Body of pancreas (tissue), 4 donors: Measurements from ENCODE around the gene ASB2. TPM values are rescaled to one million over a fixed set of nuclear protein-coding genes. Genes with fewer than 3 reads are reported as not detected.

ENCODE experiments used
- ATAC-seq: fragments of 150-250 bp; one replicate; pipeline ENCODE4 v1.9.1; 2016
- DNase-seq, 4 donors: peaks; one replicate each; pipeline ENCODE4 v3.0.0-alpha.2; 2019
- H3K27ac ChIP-seq, 4 donors: fragments of 200-600 bp; sonication (generic); 1 replicate in 3 of 4; 2 replicates in 1 of 4; pipeline versions ENCODE4 v1.5.1 to v1.6.1; 2016 to 2019; ENCODE audit warnings: mild to moderate bottlenecking in 1 of 4, mixed read lengths in 1 of 4, moderate library complexity in 1 of 4
- H3K27me3 ChIP-seq, 2 donors: fragments of 200-600 bp; sonication (generic); one replicate each; pipeline ENCODE4 v1.6.0; 2016; ENCODE audit warnings: mild to moderate bottlenecking in 1 of 2
- H3K36me3 ChIP-seq, 2 donors: fragments of 200-600 bp; sonication (generic); replicated peaks in 1 of 2; 2 replicates each; pipeline ENCODE4 v1.5.1; 2016; ENCODE audit warnings: low read depth in 2 of 2; ENCODE audit not compliant: insufficient read depth in 1 of 2
- H3K4me1 ChIP-seq: fragments of 200-600 bp; sonication (generic); one replicate; pipeline ENCODE4 v1.6.0; 2016
- H3K4me3 ChIP-seq, 2 donors: fragments of 200-600 bp; sonication (generic); 1 replicate in 1 of 2; 2 replicates in 1 of 2; pipeline ENCODE4 v1.5.1; 2016 to 2019
- H3K9me3 ChIP-seq, 3 donors: fragments of 200-600 bp; sonication (generic); 1 replicate in 2 of 3; 2 replicates in 1 of 3; pipeline ENCODE4 v1.5.1; 2016
- POLR2A ChIP-seq, 3 donors: fragments of 450-650 bp; IDR thresholded peaks; one replicate each; pipeline ENCODE4 v1.6.1; 2016; ENCODE audit warnings: antibody characterized with exemption in 3 of 3, mild to moderate bottlenecking in 2 of 3
- WGBS, 2 donors: methylation state at CpG; one replicate each; pipeline ENCODE4 v1.1.5; 2017; 5-methylcytosine and 5-hydroxymethylcytosine counted together
- intact Hi-C: fragments of 100-400 bp; cut with DNase I; formaldehyde crosslinking; loops from one replicate; pipeline ENCODE4 v1.15.1; 2023
- total RNA-seq, 2 donors: library from RNA; depleted of rRNA; stranded (reverse); fragments of >200 nt; gene quantifications; one replicate each; pipeline ENCODE4 v1.1.0, GENCODE V29; 2016
- TF ChIP-seq, protein P1 (sequence below), 7 experiments: fragments of 450-650 bp in 4 of 7; fragments of 200-600 bp in 3 of 7; sonication (generic) in 3 of 7; IDR thresholded peaks; one replicate each; pipeline ENCODE4 v1.5.1; 2016 to 2019; ENCODE audit warnings: antibody characterized with exemption in 7 of 7

The ASB2 gene, protein sequence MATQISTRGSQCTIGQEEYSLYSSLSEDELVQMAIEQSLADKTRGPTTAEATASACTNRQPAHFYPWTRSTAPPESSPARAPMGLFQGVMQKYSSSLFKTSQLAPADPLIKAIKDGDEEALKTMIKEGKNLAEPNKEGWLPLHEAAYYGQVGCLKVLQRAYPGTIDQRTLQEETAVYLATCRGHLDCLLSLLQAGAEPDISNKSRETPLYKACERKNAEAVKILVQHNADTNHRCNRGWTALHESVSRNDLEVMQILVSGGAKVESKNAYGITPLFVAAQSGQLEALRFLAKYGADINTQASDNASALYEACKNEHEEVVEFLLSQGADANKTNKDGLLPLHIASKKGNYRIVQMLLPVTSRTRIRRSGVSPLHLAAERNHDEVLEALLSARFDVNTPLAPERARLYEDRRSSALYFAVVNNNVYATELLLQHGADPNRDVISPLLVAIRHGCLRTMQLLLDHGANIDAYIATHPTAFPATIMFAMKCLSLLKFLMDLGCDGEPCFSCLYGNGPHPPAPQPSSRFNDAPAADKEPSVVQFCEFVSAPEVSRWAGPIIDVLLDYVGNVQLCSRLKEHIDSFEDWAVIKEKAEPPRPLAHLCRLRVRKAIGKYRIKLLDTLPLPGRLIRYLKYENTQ
- total RNA-seq = 1 to 10 TPM in 1 of 2 donors, under 1 TPM in 1; 0.33 to 7.0 TPM

DNA sequence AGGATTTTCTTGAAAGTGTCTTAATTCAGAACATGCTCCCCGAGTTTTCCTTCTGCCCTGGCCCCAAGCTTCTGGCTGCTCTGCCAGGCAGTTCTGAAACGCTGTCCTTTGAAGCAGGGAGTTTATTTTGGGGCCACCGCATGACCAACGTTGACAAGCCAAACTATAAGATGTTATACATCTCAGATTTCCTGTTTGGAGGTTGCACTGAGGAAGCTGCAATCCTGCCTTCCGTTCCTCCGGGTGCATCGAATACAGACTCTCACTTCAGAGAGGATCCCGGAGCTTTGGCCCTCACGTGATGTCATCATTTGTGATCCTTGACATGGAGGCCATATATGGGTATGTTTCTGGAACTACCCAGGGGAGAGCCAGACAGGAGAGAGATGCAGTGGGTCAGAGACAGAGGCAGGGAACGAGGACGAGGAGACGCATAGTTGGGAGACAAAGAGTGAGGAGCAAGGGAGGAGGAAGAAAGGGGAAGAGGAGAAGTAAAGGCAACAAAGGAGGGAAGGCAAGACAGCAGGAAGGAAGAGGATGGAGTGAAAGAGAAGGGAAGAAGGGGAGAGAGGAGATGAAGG, at the start of gene ASB2:
ASB2 (minus strand) TSS at position 94 of the 581 bp plus-strand sequence. CDS start 12,031 bp downstream, outside the sequence.
- no peak within 1 kb of the TSS for H3K27ac ChIP-seq
- no peak for ATAC-seq
- H3K36me3 ChIP-seq = no peaks in the 10 kb centered on the region
- no peak for DNase-seq
- H3K4me3 ChIP-seq = no peak within 1 kb of the TSS
- no peak for TF ChIP-seq POLR2A (IDR thresholded peaks at IDR 0.05)
- TF ChIP-seq, protein P1, sequence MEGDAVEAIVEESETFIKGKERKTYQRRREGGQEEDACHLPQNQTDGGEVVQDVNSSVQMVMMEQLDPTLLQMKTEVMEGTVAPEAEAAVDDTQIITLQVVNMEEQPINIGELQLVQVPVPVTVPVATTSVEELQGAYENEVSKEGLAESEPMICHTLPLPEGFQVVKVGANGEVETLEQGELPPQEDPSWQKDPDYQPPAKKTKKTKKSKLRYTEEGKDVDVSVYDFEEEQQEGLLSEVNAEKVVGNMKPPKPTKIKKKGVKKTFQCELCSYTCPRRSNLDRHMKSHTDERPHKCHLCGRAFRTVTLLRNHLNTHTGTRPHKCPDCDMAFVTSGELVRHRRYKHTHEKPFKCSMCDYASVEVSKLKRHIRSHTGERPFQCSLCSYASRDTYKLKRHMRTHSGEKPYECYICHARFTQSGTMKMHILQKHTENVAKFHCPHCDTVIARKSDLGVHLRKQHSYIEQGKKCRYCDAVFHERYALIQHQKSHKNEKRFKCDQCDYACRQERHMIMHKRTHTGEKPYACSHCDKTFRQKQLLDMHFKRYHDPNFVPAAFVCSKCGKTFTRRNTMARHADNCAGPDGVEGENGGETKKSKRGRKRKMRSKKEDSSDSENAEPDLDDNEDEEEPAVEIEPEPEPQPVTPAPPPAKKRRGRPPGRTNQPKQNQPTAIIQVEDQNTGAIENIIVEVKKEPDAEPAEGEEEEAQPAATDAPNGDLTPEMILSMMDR (IDR thresholded peaks at IDR 0.05) = no peak
- no peaks in the 10 kb centered on the region for H3K4me1 ChIP-seq
- H3K27me3 ChIP-seq = no peaks in the 10 kb centered on the region
- 37 to 54% methylated on average over 12 of the region's 12 CpGs for WGBS, 2 donors
- intact Hi-C loops = no loop called here
- no peaks in the 10 kb centered on the region for H3K9me3 ChIP-seq

DNA sequence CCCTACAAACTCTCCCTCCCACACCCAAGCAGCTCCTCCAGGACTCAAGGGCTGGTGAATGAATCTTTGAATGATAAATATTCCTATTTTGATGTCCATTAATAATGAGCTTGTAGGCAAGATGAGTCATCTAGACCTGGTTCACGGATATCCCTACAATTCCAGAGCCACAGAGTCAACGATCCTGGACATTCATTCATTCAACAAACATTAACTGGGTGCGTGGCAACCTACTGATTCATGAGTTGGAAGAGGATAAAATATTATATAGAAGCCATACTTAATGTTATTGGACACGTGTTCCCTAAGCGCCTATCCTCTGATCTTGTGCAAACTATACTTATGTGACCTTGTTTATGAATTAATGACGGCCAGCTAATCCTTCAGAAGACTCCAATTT, 49.4 kb upstream of the ASB2 start:
- Histone ChIP-seq H3K4me3 (no peak overlapping the region), H3K36me3 (no peaks in the 10 kb centered on the region), H3K27ac (no peak overlapping the region), H3K4me1 (peaks cover 13% of the 10 kb centered on the region), H3K27me3 (no peaks in the 10 kb centered on the region), H3K9me3 (no peaks in the 10 kb centered on the region)
- intact Hi-C loops = no loop called here
- ATAC-seq (no peak), DNase-seq (no peak)
- WGBS, 2 donors = 35% methylated on average over 6 of the region's 6 CpGs
- TF ChIP-seq, protein P1 (IDR thresholded peaks at IDR 0.05) = no peak
- TF ChIP-seq POLR2A (IDR thresholded peaks at IDR 0.05) = no peak

DNA sequence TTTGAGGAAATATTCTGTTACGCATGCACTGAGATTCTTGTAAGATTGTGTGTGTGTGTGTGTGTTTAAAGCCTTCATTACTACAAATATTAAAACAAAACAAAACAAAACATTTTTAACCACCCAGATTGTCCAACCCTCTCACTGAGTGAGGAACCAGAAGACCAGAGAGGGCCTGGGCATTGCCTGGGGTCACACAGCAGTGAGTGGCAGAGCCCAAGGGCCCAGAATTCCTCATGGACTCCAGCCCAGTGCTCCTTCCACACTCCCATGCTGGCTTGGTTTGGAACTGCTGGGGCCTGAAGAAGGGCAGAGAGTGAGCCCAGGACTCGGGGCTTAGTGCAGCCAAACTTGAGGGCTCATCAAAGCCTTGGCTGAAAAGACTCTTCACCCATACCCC, 48.2 kb upstream of the ASB2 start:
- no peaks in the 10 kb centered on the region for H3K27me3 ChIP-seq
- H3K4me1 ChIP-seq = peaks cover 15% of the 10 kb centered on the region
- H3K4me3 ChIP-seq = no peak overlapping the region
- TF ChIP-seq POLR2A (IDR thresholded peaks at IDR 0.05) = no peak
- TF ChIP-seq, protein P1 (IDR thresholded peaks at IDR 0.05) = no peak
- no peaks in the 10 kb centered on the region for H3K9me3 ChIP-seq
- DNase-seq (no peak), ATAC-seq (no peak)
- no peak overlapping the region for H3K27ac ChIP-seq
- intact Hi-C loops = no loop called here
- WGBS, 2 donors = 94 to 100% methylated on average over 2 of the region's 2 CpGs
- no peaks in the 10 kb centered on the region for H3K36me3 ChIP-seq

DNA sequence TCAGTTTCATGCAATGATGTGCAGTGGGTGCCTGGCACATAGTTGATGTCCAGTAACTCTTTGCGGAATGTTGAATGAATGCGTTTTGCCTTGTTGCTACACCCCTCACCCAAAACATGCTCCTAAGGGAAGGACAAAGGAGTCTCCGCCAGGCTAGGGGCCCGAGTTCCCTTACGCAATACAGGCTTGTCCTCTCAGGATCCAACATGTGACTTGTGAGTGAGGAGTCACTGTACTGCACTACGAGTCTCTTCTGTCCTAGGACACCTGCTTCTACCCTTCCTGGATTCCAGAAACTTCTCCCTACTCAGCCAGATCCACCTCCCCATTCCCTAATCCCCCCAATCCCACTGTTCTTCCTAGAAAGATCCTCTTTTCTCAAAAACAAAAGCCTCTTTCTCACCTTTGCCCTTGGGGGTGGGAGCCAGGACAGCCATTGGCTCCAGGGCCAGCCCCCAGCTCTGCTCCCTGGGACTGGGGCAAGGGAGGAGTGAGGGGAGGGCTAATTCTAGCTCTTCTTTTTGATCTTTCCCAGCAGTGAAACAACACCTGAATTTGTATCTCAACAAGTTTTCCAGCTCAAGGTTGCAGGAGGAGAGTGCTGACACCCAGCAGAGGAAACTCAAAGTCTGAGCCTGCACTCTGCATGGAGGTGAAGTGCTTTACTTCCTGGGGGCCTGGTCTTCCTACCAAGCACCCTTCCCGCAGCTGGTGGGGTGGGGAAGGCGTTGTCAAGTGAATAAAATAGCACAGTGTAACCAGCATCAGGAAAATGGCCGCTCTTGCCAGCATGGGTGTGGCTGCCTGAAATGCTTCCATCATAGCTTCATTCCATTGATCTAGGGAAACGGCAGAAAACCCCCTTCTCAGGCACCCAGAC, 46.4 kb upstream of the ASB2 start:
- Histone ChIP-seq H3K4me1 (peaks cover 19% of the 10 kb centered on the region), H3K4me3 (no peak overlapping the region), H3K27me3 (no peaks in the 10 kb centered on the region), H3K36me3 (no peaks in the 10 kb centered on the region), H3K9me3 (no peaks in the 10 kb centered on the region), H3K27ac (no peak overlapping the region)
- intact Hi-C loops = no loop called here
- no peak for TF ChIP-seq POLR2A (IDR thresholded peaks at IDR 0.05)
- TF ChIP-seq, protein P1 (IDR thresholded peaks at IDR 0.05) = no peak
- DNase-seq (no peak), ATAC-seq (no peak)
- 76 to 86% methylated on average over 10 of the region's 10 CpGs for WGBS, 2 donors
